Measurements from ENCODE around the gene GAS2L3. TPM values are rescaled to one million over a fixed set of nuclear protein-coding genes. Genes with fewer than 3 reads are reported as not detected.
"Not testable (repeated sequence)": the region's sequence is repeated elsewhere in the genome, so short reads cannot be mapped to it uniquely, and the experiment has no call there.

The GAS2L3 gene
- total RNA-seq, 2 experiments from 2014 or later = 2.7 to 3.5 TPM

DNA sequence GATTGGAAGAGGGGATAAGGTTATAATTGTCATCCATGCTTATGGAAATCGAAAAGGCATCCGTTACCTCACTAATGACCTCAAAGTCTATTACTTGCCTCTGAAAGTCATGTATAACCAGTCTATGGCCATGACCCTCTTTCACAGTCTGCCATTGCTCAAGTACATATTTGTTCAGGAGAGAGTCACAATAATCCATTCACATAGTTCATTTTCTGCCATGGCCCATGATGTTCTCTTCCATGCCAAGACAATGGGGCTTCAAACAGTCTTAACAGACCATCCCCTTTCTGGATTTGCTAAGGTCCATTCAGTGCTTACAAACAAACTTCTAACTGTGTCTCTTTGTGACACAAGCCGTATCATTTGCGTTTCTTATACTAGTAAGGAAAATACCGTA, 5.4 kb downstream of the GAS2L3 start:
- ATAC-seq (no peak), DNase-seq (no peak)
- Mint-ChIP-seq H3K27me3 (ENCODE audit: low read depth) (peaks cover 19% of the 10 kb centered on the region), H3K4me3 (no peak overlapping the region), H3K36me3 (ENCODE audit: low read depth) (no peaks in the 10 kb centered on the region), H3K27ac (no peak overlapping the region), H3K4me1 (ENCODE audit: low read depth) (peaks cover 8% of the 10 kb centered on the region), H3K9me3 (ENCODE audit: insufficient read depth) (no peaks in the 10 kb centered on the region)
- ChIA-PET POLR2A (no interaction called here), CTCF (no interaction called here)

DNA sequence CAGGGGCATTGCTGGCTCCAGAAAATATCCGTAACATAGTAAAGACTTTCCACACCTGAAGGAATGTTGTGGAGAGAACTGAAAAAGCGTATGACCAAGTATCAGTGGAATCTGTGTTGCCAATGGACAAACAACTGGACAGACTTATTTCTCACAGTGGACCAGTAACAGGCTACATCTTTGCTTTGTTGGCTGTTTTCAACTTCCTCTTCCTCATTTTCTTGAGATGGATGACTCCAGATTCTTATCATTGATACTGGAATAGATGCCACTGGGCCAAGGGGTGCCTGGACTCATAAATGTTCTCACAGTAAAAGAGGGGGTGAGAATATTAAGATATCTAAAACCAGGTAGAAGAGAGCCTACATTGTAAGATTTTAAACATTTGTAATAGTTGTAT, 6.4 kb downstream of the GAS2L3 start:
- Mint-ChIP-seq H3K4me1 (ENCODE audit: low read depth) (no peaks in the 10 kb centered on the region), H3K27me3 (ENCODE audit: low read depth) (peaks cover 11% of the 10 kb centered on the region), H3K27ac (no peak overlapping the region), H3K36me3 (ENCODE audit: low read depth) (no peaks in the 10 kb centered on the region), H3K4me3 (no peak overlapping the region), H3K9me3 (ENCODE audit: insufficient read depth) (no peaks in the 10 kb centered on the region)
- POLR2A ChIA-PET = no interaction called here
- CTCF ChIA-PET = no interaction called here
- ATAC-seq (no peak), DNase-seq (no peak)

DNA sequence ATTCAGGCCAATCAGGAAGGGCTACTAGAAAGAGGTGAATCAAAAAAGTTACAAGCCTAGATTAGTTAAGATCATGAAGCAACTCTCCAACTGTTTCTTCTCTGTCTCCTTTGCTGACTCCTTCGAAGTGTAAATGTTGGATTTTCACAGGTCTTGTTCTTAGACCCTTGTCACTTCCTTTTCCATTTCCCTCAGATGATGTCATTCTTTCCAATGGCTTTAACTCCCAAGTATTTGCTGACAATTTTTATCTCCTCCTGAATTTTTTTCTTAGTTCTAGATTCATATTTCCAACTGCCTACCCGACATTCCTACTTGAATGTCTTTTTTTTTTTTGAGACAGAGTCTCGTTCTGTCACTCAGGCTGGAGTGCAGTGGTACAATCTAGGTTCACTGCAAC, 10.8 kb downstream of the GAS2L3 start:
- H3K27me3 Mint-ChIP-seq (ENCODE audit: low read depth) = no peaks in the 10 kb centered on the region
- peaks cover 3% of the 10 kb centered on the region for H3K9me3 Mint-ChIP-seq (ENCODE audit: insufficient read depth)
- ChIA-PET POLR2A (no interaction called here), CTCF (no interaction called here)
- no peak overlapping the region for H3K4me3 Mint-ChIP-seq
- ATAC-seq = no peak
- no peak overlapping the region for H3K27ac Mint-ChIP-seq
- DNase-seq = no peak
- no peaks in the 10 kb centered on the region for H3K36me3 Mint-ChIP-seq (ENCODE audit: low read depth)
- no peaks in the 10 kb centered on the region for H3K4me1 Mint-ChIP-seq (ENCODE audit: low read depth)

DNA sequence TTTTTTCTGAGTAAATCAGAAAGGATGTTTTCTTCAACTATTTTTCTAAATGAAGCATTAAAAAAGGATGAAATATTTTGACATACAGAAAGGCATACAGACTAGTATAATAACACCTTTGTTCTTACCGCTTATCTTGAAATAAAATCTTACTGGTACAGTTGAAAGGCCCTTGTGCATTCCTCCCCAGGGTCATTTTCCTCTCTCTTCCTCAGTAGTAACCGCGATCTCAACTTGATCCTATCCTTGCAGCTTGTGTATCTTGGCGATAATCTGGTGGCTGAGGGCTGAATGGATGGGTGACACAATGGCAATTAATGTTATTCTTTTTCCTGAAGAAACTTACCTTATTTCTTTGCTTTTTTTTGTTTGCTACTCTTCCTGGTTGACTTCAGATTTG, 18.5 kb downstream of the GAS2L3 start:
- no peak overlapping the region for H3K27ac Mint-ChIP-seq
- H3K4me1 Mint-ChIP-seq (ENCODE audit: low read depth) = no peaks in the 10 kb centered on the region
- no peaks in the 10 kb centered on the region for H3K27me3 Mint-ChIP-seq (ENCODE audit: low read depth)
- CTCF ChIA-PET = no interaction called here
- H3K9me3 Mint-ChIP-seq (ENCODE audit: insufficient read depth) = peaks cover 4% of the 10 kb centered on the region
- H3K36me3 Mint-ChIP-seq (ENCODE audit: low read depth) = no peaks in the 10 kb centered on the region
- no peak for ATAC-seq
- DNase-seq = no peak
- POLR2A ChIA-PET = no interaction called here
- H3K4me3 Mint-ChIP-seq = no peak overlapping the region

DNA sequence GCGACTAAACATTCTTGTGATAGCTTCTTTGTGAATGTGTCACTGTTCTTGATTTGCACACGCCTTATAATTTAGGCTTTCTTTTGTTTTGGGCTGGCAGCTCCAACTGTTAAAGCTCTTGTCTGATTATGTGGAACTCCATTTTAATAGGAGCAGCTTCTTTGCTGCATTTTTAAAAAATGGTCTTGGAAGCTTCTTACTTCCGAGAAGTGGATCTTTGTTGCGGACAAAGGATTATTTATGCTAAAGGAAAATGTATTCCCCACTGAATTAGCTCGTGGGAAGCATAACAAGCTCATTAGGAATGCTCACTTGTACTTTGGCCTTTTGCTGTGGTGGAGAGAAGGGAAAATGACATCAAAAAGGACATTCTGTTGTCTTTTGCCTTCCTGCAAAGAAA, 20.0 kb downstream of the GAS2L3 start:
- Mint-ChIP-seq H3K4me3 (no peak overlapping the region), H3K36me3 (ENCODE audit: low read depth) (no peaks in the 10 kb centered on the region), H3K27ac (no peak overlapping the region), H3K9me3 (ENCODE audit: insufficient read depth) (peaks cover 4% of the 10 kb centered on the region), H3K27me3 (ENCODE audit: low read depth) (no peaks in the 10 kb centered on the region), H3K4me1 (ENCODE audit: low read depth) (no peaks in the 10 kb centered on the region)
- ChIA-PET POLR2A (no interaction called here), CTCF (interaction anchor here (0.5 kb wide), 1 partner anchor 147 kb away, joined by 3 read pairs; no protein-coding TSS in a partner anchor)
- DNase-seq (no peak), ATAC-seq (no peak)

DNA sequence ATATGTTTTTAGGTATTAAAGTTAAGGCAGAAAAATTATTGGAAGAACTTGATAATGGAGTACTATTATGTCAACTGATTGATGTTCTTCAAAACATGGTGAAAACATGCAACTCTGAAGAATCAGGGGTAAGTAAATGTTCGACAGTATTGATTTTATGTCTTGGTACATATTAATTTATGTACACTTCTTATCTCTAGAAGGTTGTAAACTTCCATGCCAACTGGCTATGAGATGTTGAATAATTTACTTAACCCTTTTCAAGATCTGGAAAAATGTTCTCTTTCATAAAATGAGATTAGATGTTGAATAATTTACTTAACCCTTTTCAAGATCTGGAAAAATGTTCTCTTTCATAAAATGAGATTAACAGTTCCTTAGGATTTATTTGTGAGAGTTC, 28.1 kb downstream of the GAS2L3 start:
- ATAC-seq (no peak), DNase-seq (no peak)
- no peak overlapping the region for H3K4me3 Mint-ChIP-seq
- CTCF ChIA-PET = no interaction called here
- no peaks in the 10 kb centered on the region for H3K4me1 Mint-ChIP-seq (ENCODE audit: low read depth)
- H3K27ac Mint-ChIP-seq = no peak overlapping the region
- H3K9me3 Mint-ChIP-seq (ENCODE audit: insufficient read depth) = no peaks in the 10 kb centered on the region
- no peaks in the 10 kb centered on the region for H3K36me3 Mint-ChIP-seq (ENCODE audit: low read depth)
- POLR2A ChIA-PET = no interaction called here
- H3K27me3 Mint-ChIP-seq (ENCODE audit: low read depth) = no peaks in the 10 kb centered on the region

DNA sequence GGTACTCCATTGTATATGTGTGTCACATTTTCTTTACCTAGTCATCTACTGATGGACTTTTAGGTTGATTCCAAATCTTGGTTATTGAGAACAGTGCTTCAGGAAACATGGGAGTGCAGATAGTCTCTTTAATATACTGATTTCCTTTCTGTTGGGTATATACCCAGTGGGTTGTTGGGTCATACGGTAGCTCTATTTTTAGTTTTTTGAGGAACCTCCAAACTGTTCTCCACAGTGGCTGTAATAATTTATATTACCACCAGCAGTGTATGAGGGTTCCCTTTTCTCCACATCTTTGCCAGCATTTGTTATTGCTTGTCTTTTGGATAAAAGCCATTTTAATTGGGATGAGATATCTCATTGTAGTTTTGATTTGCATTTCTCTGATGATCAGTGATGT, 29.5 kb downstream of the GAS2L3 start:
- H3K27me3 Mint-ChIP-seq (ENCODE audit: low read depth); POLR2A ChIA-PET; ATAC-seq; H3K4me3 Mint-ChIP-seq; H3K4me1 Mint-ChIP-seq (ENCODE audit: low read depth); H3K27ac Mint-ChIP-seq; CTCF ChIA-PET; H3K36me3 Mint-ChIP-seq (ENCODE audit: low read depth); H3K9me3 Mint-ChIP-seq (ENCODE audit: insufficient read depth); DNase-seq: not testable (repeated sequence)

DNA sequence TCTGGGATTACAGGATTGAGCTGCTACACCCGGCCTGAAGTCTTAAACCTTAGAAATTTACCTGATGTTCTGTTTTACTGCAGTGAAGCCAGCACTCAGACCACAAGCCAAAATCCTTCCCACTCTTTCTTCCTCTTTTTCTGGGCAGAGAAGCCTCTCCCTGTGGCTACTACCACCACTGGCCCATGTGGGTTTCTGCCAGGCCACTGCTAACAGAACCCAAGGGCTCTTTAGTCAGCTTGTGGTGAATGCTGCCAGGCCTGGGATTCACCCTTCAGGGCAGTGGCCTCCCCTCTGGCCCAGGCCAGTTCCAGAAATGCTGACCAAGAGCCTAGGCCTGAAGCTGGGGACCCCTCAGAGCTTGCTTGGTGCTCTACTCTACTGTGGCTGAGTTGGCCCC, 35.3 kb downstream of the GAS2L3 start:
- Mint-ChIP-seq H3K9me3 (ENCODE audit: insufficient read depth) (no peaks in the 10 kb centered on the region), H3K27ac (no peak overlapping the region), H3K4me3 (no peak overlapping the region), H3K27me3 (ENCODE audit: low read depth) (no peaks in the 10 kb centered on the region), H3K4me1 (ENCODE audit: low read depth) (no peaks in the 10 kb centered on the region), H3K36me3 (ENCODE audit: low read depth) (no peaks in the 10 kb centered on the region)
- DNase-seq (no peak), ATAC-seq (no peak)
- ChIA-PET POLR2A (no interaction called here), CTCF (no interaction called here)

DNA sequence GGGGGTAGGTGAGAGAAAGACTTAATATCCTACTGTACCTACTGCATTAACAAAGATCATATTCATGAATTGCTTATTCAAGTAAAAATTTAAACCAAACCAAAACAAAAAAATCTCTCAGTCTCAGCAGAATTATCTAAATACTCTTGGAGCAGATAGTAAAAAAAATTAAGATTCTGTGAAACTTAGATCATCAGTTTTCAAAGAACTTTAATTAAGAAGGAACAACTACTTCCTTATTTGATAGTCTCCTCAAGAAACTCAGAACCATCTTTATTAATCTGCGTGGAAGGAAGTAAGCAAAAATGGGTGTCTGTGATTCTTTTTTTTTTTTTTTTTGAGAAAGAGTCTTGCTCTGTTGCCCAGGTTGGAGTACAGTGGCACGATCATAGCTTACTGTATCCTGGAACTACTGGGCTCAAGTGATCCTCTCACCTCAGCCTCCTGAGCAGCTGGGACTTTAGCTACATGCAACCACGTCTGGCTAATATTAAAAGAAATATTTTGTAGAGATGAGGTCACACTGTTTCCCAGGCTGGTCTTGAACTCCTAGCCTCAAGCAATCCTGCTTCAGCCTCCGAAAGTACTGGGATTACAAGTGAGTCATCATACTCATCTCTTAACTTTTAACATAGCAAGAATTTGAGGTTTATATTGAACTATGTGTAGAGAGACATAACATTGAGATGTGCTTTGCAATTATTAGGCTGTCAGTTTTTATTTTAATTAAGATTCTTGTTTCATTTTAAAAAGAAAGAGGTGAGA, 37.4 kb downstream of the GAS2L3 start:
- H3K4me1 Mint-ChIP-seq (ENCODE audit: low read depth) = no peaks in the 10 kb centered on the region
- no peak for ATAC-seq
- H3K4me3 Mint-ChIP-seq = no peak overlapping the region
- ChIA-PET CTCF (no interaction called here), POLR2A (no interaction called here)
- H3K9me3 Mint-ChIP-seq (ENCODE audit: insufficient read depth) = no peaks in the 10 kb centered on the region
- no peak overlapping the region for H3K27ac Mint-ChIP-seq
- H3K36me3 Mint-ChIP-seq (ENCODE audit: low read depth) = no peaks in the 10 kb centered on the region
- no peak for DNase-seq
- H3K27me3 Mint-ChIP-seq (ENCODE audit: low read depth) = no peaks in the 10 kb centered on the region

DNA sequence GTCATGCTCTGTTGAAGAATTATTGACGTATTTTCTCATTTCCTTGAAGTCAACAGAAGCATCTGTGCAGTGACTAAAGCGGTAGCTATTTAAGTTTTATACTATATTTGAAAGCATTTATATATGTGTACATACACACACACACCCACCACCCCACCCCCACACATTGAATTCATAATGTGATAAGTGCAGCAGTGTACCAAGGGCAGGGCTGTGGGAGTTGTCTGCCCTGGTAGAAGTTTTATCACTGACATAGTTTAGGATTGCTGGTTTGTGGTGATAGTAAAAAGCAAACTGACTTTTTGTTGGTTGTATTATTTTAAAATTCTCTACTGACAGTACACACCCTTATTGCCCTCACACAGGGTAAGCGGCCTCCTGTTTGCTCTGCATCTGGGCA, 39.1 kb downstream of the GAS2L3 start:
- H3K9me3 Mint-ChIP-seq (ENCODE audit: insufficient read depth) = no peaks in the 10 kb centered on the region
- H3K27ac Mint-ChIP-seq = no peak overlapping the region
- no peaks in the 10 kb centered on the region for H3K27me3 Mint-ChIP-seq (ENCODE audit: low read depth)
- ATAC-seq (no peak), DNase-seq (no peak)
- POLR2A ChIA-PET = no interaction called here
- no peak overlapping the region for H3K4me3 Mint-ChIP-seq
- CTCF ChIA-PET = no interaction called here
- no peaks in the 10 kb centered on the region for H3K36me3 Mint-ChIP-seq (ENCODE audit: low read depth)
- H3K4me1 Mint-ChIP-seq (ENCODE audit: low read depth) = no peaks in the 10 kb centered on the region

DNA sequence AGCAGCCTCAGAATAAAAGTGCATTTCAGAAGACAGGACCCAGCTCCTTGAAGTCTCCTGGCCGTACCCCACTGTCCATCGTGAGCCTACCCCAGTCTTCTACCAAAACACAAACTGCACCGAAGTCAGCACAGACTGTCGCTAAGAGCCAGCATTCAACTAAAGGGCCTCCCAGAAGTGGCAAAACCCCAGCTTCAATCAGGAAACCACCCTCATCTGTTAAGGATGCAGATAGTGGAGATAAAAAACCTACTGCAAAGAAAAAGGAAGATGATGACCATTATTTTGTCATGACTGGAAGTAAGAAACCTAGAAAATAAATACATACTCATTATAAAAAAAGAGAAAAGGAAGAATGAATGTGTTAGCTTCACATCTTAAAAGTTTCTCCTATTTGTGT, 51.1 kb downstream of the GAS2L3 start:
- Mint-ChIP-seq H3K36me3 (ENCODE audit: low read depth) (no peaks in the 10 kb centered on the region), H3K9me3 (ENCODE audit: insufficient read depth) (no peaks in the 10 kb centered on the region), H3K4me3 (no peak overlapping the region), H3K27me3 (ENCODE audit: low read depth) (no peaks in the 10 kb centered on the region), H3K4me1 (ENCODE audit: low read depth) (peaks cover 3% of the 10 kb centered on the region), H3K27ac (no peak overlapping the region)
- ATAC-seq (no peak), DNase-seq (no peak)
- POLR2A ChIA-PET = no interaction called here
- CTCF ChIA-PET = no interaction called here

DNA sequence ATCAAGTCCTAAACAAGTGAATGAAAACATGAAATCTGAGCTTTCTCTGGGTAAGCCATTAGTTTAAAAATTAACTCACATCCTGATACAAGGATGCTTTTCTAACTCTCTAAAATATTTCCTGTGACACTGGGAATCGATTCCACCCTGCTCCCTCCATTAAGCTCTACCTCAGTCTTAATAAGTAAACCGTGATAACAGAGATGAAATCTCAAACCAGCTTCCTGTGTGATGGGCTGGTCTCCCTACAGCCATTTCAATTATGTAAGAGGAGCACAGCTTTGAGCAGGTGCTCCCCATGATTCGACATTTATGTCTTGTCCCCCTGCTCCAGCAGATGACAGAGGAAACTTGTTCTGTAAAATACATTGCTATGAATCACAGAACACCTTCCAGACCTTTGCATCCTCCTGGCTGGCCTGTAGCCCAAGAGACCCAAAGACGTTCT, 59.0 kb downstream of the GAS2L3 start:
- H3K4me3 Mint-ChIP-seq = no peak overlapping the region
- no peaks in the 10 kb centered on the region for H3K9me3 Mint-ChIP-seq (ENCODE audit: insufficient read depth)
- H3K36me3 Mint-ChIP-seq (ENCODE audit: low read depth) = no peaks in the 10 kb centered on the region
- CTCF ChIA-PET = interaction anchor here (0.9 kb wide), 1 partner anchor 9 kb away, joined by 3 read pairs; no protein-coding TSS in a partner anchor
- POLR2A ChIA-PET = no interaction called here
- no peaks in the 10 kb centered on the region for H3K27me3 Mint-ChIP-seq (ENCODE audit: low read depth)
- no peak overlapping the region for H3K27ac Mint-ChIP-seq
- ATAC-seq = no peak
- no peaks in the 10 kb centered on the region for H3K4me1 Mint-ChIP-seq (ENCODE audit: low read depth)
- DNase-seq = no peak

DNA sequence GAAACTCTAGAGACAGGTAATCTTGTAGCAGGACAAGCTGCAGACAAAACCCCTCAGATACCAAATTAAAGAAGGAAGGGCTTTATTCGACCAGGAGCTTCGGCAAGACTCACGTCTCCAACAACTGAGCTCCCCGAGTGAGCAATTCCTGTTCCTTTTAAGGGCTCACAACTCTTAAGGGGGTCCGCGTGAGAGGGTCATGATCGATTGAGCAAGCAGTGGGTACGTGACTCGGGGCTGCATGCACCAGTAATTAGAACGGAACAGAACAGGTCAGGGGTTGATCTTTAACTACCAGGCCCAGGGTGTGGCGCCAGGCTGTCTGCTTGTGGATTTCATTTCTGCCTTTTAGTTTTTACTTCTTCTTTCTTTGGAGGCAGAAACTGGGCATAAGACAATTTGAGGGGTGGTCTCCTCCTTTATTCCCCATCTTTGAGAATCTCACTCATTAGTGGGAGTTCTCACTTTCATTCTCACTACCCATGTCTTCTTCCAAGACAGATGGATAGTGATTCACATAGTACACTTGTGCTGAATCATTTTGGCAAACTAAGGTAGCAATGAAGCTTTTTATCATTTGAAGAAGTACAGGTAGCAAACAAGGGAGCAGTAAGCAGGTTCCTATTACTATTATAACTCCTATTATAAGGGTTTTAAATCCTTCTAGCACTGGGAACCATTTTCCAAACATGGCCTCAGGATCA, 59.8 kb downstream of the GAS2L3 start:
- H3K27ac Mint-ChIP-seq; POLR2A ChIA-PET; CTCF ChIA-PET; H3K4me1 Mint-ChIP-seq (ENCODE audit: low read depth); H3K4me3 Mint-ChIP-seq; ATAC-seq; DNase-seq; H3K9me3 Mint-ChIP-seq (ENCODE audit: insufficient read depth); H3K27me3 Mint-ChIP-seq (ENCODE audit: low read depth); H3K36me3 Mint-ChIP-seq (ENCODE audit: low read depth): not testable (repeated sequence)

Data from activated CD8-positive, alpha-beta T cell treated with anti-CD3 and anti-CD28 coated beads, Interleukin-2, amount 10 ng/mL, durations not matched to agents 7 days and 5 days (primary cell).